ENCODE results near the gene RYR1. TPM values are rescaled to one million over a fixed set of nuclear protein-coding genes. Genes with fewer than 3 reads are reported as not detected.
"Not testable (repeated sequence)": the region's sequence is repeated elsewhere in the genome, so short reads cannot be mapped to it uniquely, and the experiment has no call there.

RYR1 gene
- total RNA-seq, 1 experiment from 2014 or later, result not detected

DNA sequence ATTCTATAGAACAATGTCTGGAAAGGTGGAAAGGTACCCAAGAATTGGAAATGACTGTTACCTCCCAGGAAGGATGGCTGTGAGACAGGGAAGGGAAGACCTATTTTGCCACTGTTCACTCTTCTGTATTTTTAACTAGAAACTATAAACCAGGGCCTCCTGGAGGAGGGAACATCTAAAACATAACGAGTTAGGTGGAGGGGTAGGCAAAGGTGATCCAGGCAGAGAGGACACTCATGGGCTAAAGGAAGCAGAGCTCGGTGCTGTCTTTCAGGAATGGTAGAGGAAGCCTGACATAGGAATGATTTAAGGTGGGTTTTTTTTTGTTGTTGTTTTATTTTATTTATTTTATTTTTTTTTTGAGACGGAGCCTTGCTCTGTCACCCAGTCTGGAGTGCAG, 191.3 kb downstream of the RYR1 start:
- DNase-seq (no peak), ATAC-seq (no peak)
- no peak overlapping the region for H2AFZ ChIP-seq (ENCODE audit: low read length)
- ChIA-PET POLR2A (ENCODE audit: unreplicated experiment) (no interaction called here), CTCF (no interaction called here)
- H4K20me1 ChIP-seq (ENCODE audit: low read length), result no peaks in the 10 kb centered on the region
- H3K9me2 ChIP-seq (replicated peaks; ENCODE audit: low read length), result no peaks in the 10 kb centered on the region
- no peaks in the 10 kb centered on the region for H3K27me3 ChIP-seq (ENCODE audit: low read length)
- H3K9ac ChIP-seq (ENCODE audit: low read length), result no peak overlapping the region
- peaks cover 7% of the 10 kb centered on the region for H3K36me3 ChIP-seq (ENCODE audit: low read depth, low read length)
- no peak overlapping the region for H3K4me2 ChIP-seq (ENCODE audit: low read length)
- H3F3A ChIP-seq (ENCODE audit: low read length, unreplicated experiment), result no peaks in the 10 kb centered on the region
- H3K9me3 ChIP-seq (ENCODE audit: low read length), result no peaks in the 10 kb centered on the region
- H3K79me2 ChIP-seq (ENCODE audit: low read length), result peaks cover 15% of the 10 kb centered on the region
- BruUV-seq (replicated peaks), result no TSS peak
- no peak overlapping the region for H3K4me3 ChIP-seq (ENCODE audit: low read length)
- no peak overlapping the region for H3K27ac ChIP-seq (ENCODE audit: low read length)
- intact Hi-C loops (cut with micrococcal nuclease), result no loop called here
- TF ChIP-seq EZH2 (IDR thresholded peaks at IDR 0.05; ENCODE audit: low read length, unreplicated experiment) (no peak), EZH2phosphoT487 (IDR thresholded peaks at IDR 0.05; ENCODE audit: borderline replicate concordance, low read length) (no peak)
- TF ChIP-seq, protein P1, sequence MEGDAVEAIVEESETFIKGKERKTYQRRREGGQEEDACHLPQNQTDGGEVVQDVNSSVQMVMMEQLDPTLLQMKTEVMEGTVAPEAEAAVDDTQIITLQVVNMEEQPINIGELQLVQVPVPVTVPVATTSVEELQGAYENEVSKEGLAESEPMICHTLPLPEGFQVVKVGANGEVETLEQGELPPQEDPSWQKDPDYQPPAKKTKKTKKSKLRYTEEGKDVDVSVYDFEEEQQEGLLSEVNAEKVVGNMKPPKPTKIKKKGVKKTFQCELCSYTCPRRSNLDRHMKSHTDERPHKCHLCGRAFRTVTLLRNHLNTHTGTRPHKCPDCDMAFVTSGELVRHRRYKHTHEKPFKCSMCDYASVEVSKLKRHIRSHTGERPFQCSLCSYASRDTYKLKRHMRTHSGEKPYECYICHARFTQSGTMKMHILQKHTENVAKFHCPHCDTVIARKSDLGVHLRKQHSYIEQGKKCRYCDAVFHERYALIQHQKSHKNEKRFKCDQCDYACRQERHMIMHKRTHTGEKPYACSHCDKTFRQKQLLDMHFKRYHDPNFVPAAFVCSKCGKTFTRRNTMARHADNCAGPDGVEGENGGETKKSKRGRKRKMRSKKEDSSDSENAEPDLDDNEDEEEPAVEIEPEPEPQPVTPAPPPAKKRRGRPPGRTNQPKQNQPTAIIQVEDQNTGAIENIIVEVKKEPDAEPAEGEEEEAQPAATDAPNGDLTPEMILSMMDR (conservative IDR thresholded peaks at IDR 0.05; ENCODE audit: low read depth, low read length), result no peak
- H3K4me1 ChIP-seq (ENCODE audit: insufficient read depth, low read length), result peaks cover 6% of the 10 kb centered on the region; the same call in 1 of the 2 replicates

DNA sequence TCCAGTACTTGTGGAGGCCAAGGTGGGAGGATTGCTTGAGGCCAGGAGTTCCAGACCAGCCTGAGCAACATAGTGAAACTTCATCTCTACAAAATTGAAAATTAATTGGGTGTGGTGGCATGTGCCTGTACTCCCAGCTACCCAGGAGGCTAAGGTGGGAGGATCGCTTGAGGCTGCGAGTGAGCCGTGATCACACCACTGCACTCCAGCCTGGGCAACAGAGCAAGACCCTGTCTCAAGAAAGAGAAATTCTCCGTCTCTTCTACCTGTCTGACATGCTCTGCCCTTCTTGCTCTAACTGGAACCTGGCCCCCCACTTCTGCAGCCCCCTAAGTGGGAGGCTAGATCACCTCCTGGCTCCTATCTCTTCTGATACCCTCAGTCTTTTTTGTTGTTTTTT, 192.9 kb downstream of the RYR1 start:
- no peaks in the 10 kb centered on the region for H3K9me3 ChIP-seq (ENCODE audit: low read length)
- H3K4me3 ChIP-seq (ENCODE audit: low read length), result no peak overlapping the region
- DNase-seq (no peak), ATAC-seq (no peak)
- H3K27ac ChIP-seq (ENCODE audit: low read length), result no peak overlapping the region
- H2AFZ ChIP-seq (ENCODE audit: low read length), result no peak overlapping the region
- H3K9ac ChIP-seq (ENCODE audit: low read length), result no peak overlapping the region
- TF ChIP-seq EZH2 (IDR thresholded peaks at IDR 0.05; ENCODE audit: low read length, unreplicated experiment) (no peak), EZH2phosphoT487 (IDR thresholded peaks at IDR 0.05; ENCODE audit: borderline replicate concordance, low read length) (no peak)
- TF ChIP-seq, protein P1 (conservative IDR thresholded peaks at IDR 0.05; ENCODE audit: low read depth, low read length), result no peak
- POLR2A ChIA-PET (ENCODE audit: unreplicated experiment), result no interaction called here
- H3K4me2 ChIP-seq (ENCODE audit: low read length), result no peak overlapping the region
- H3K27me3 ChIP-seq (ENCODE audit: low read length), result no peaks in the 10 kb centered on the region
- H3F3A ChIP-seq (ENCODE audit: low read length, unreplicated experiment), result no peaks in the 10 kb centered on the region
- no peaks in the 10 kb centered on the region for H4K20me1 ChIP-seq (ENCODE audit: low read length)
- H3K79me2 ChIP-seq (ENCODE audit: low read length), result 0 out of 2 replicates have a peak, but pooled peaks cover 2% of the 10 kb centered on the region
- peaks cover 9% of the 10 kb centered on the region for H3K36me3 ChIP-seq (ENCODE audit: low read depth, low read length)
- H3K4me1 ChIP-seq (ENCODE audit: insufficient read depth, low read length), result no peaks in the 10 kb centered on the region
- no TSS peak for BruUV-seq (replicated peaks)
- no peaks in the 10 kb centered on the region for H3K9me2 ChIP-seq (replicated peaks; ENCODE audit: low read length)
- intact Hi-C loops (cut with micrococcal nuclease), result no loop called here
- CTCF ChIA-PET, result no interaction called here

DNA sequence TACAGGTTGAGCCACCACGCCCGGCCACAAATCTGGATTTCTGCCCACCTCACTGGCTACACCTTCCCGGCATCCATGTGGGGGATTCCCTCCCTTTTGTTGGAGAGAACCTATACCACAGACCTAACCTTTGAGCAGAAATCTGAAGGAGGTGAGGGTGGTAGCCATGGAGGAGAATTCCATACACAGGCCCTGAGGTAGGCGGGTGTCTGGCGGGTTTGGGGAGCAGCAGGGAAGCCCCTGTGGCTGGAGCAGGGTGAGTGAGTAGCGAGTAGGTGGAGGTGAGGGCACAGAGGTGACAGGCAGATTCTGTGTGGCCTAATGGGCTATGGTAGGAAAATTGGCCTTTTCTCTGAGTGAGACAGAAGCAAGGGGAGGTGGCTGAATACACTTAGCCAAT, 196.1 kb downstream of the RYR1 start:
- Histone ChIP-seq H3K4me2 (ENCODE audit: low read length) (no peak overlapping the region), H3K4me3 (ENCODE audit: low read length) (no peak overlapping the region), H3K9me3 (ENCODE audit: low read length) (no peaks in the 10 kb centered on the region), H3K27ac (ENCODE audit: low read length) (no peak overlapping the region), H3K27me3 (ENCODE audit: low read length) (no peaks in the 10 kb centered on the region), H3F3A (ENCODE audit: low read length, unreplicated experiment) (no peaks in the 10 kb centered on the region), H2AFZ (ENCODE audit: low read length) (no peak overlapping the region), H3K9ac (ENCODE audit: low read length) (no peak overlapping the region), H4K20me1 (ENCODE audit: low read length) (no peaks in the 10 kb centered on the region), H3K4me1 (ENCODE audit: insufficient read depth, low read length) (no peaks in the 10 kb centered on the region), H3K36me3 (ENCODE audit: low read depth, low read length) (peaks cover 7% of the 10 kb centered on the region), H3K9me2 (replicated peaks; ENCODE audit: low read length) (no peaks in the 10 kb centered on the region), H3K79me2 (ENCODE audit: low read length) (no peaks in the 10 kb centered on the region)
- ChIA-PET CTCF (no interaction called here), POLR2A (ENCODE audit: unreplicated experiment) (no interaction called here)
- no TSS peak for BruUV-seq (replicated peaks)
- ATAC-seq (no peak), DNase-seq (no peak)
- intact Hi-C loops (cut with micrococcal nuclease), result no loop called here
- TF ChIP-seq EZH2phosphoT487 (IDR thresholded peaks at IDR 0.05; ENCODE audit: borderline replicate concordance, low read length) (no peak), EZH2 (IDR thresholded peaks at IDR 0.05; ENCODE audit: low read length, unreplicated experiment) (no peak)

DNA sequence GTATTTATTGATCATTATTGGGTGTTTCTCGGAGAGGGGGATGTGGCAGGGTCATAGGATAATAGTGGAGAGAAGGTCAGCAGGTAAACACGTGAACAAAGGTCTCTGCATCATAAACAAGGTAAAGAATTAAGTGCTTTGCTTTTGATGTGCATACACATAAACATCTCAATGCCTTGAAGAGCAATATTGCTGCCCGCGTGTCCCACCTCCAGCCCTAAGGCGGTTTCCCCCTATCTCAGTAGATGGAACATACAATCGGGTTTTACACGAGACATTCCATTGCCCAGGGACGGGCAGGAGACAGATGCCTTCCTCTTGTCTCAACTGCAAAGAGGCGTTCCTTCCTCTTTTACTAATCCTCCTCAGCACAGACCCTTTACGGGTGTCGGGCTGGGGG, 197.8 kb downstream of the RYR1 start:
- ATAC-seq; H3F3A ChIP-seq (ENCODE audit: low read length, unreplicated experiment); H3K4me3 ChIP-seq (ENCODE audit: low read length); H3K9me2 ChIP-seq (replicated peaks; ENCODE audit: low read length); H3K4me2 ChIP-seq (ENCODE audit: low read length); BruUV-seq (replicated peaks); H4K20me1 ChIP-seq (ENCODE audit: low read length); CTCF ChIA-PET; intact Hi-C loops (cut with micrococcal nuclease); H3K27ac ChIP-seq (ENCODE audit: low read length); H3K9ac ChIP-seq (ENCODE audit: low read length); H2AFZ ChIP-seq (ENCODE audit: low read length); H3K4me1 ChIP-seq (ENCODE audit: insufficient read depth, low read length); DNase-seq; POLR2A ChIA-PET (ENCODE audit: unreplicated experiment); H3K27me3 ChIP-seq (ENCODE audit: low read length); H3K9me3 ChIP-seq (ENCODE audit: low read length): not testable (repeated sequence)
- 0 out of 2 replicates have a peak, but pooled peaks cover 12% of the 10 kb centered on the region for H3K79me2 ChIP-seq (ENCODE audit: low read length)
- H3K36me3 ChIP-seq (ENCODE audit: low read depth, low read length), result peaks cover 19% of the 10 kb centered on the region

DNA sequence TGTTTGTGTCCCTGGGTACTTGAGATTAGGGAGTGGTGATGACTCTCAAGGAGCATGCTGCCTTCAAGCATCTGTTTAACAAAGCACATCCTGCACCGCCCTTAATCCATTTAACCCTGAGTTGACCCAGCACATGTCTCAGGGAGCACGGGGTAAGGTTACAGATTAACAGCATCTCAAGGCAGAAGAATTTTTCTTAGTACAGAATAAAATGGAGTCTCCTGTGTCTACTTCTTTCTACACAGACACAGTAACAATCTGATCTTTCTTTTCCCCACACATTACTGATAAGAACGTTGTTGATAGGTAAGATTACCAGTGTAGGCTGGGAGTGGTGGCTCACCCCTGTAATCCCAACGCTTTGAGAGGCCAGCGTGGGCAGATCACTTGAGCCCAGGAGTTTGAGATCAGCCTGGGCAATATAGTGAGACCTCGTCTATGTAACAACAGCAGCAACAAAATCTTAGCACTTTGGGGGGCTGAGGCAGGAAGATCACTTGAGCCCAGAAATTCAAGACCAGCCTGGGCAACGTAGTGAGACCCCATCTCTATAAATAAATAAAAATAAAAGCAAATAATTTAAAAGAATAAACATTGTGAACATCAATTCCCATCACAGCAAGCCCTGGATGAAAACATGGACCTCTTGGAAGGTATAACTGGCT, 198.5 kb downstream of the RYR1 start:
- H3K9me3 ChIP-seq (ENCODE audit: low read length); BruUV-seq (replicated peaks); intact Hi-C loops (cut with micrococcal nuclease); H3K27me3 ChIP-seq (ENCODE audit: low read length); H3K4me3 ChIP-seq (ENCODE audit: low read length); H2AFZ ChIP-seq (ENCODE audit: low read length); H4K20me1 ChIP-seq (ENCODE audit: low read length); ATAC-seq; DNase-seq; H3K9me2 ChIP-seq (replicated peaks; ENCODE audit: low read length); H3K9ac ChIP-seq (ENCODE audit: low read length); H3F3A ChIP-seq (ENCODE audit: low read length, unreplicated experiment); H3K27ac ChIP-seq (ENCODE audit: low read length); POLR2A ChIA-PET (ENCODE audit: unreplicated experiment); H3K4me2 ChIP-seq (ENCODE audit: low read length): not testable (repeated sequence)
- CTCF ChIA-PET, result interaction anchor here (0.6 kb wide), 1 partner anchor 229 kb away, joined by 4 read pairs; no protein-coding TSS in a partner anchor
- 0 out of 2 replicates have a peak, but pooled peaks cover 12% of the 10 kb centered on the region for H3K79me2 ChIP-seq (ENCODE audit: low read length)
- peaks cover 19% of the 10 kb centered on the region for H3K36me3 ChIP-seq (ENCODE audit: low read depth, low read length)
- peaks cover 13% of the 10 kb centered on the region for H3K4me1 ChIP-seq (ENCODE audit: insufficient read depth, low read length)

All from PC-3 (cell line).